BLaER1 treated with 17β-estradiol and CSF1 and Interleukin-3, amounts not matched to agents 10 nM and 100 nM (cell line): ENCODE measurements around the gene STK32A.

ENCODE experiments used
- H3K27ac ChIP-seq, 11 experiments: shearing (Covaris generic); formaldehyde crosslinking; 2 replicates each; pipeline ENCODE4 v1.8.1; 2022
- H3K27me3 ChIP-seq, 11 experiments: shearing (Covaris generic); formaldehyde crosslinking; 2 replicates each; pipeline ENCODE4 v1.8.1; 2022
- H3K36me3 ChIP-seq, 11 experiments: shearing (Covaris generic); formaldehyde crosslinking; 2 replicates each; pipeline ENCODE4 v1.8.1; 2022
- H3K4me1 ChIP-seq, 10 experiments: shearing (Covaris generic); formaldehyde crosslinking; 2 replicates each; pipeline ENCODE4 v1.8.1; 2022
- H3K4me2 ChIP-seq, 11 experiments: shearing (Covaris generic); formaldehyde crosslinking; 2 replicates each; pipeline ENCODE4 v1.8.1; 2022
- H3K4me3 ChIP-seq, 10 experiments: shearing (Covaris generic); formaldehyde crosslinking; 2 replicates each; pipeline ENCODE4 v1.8.1; 2022
- H3K9ac ChIP-seq, 11 experiments: shearing (Covaris generic); formaldehyde crosslinking; 2 replicates each; pipeline ENCODE4 v1.8.1; 2022
- H3K9me3 ChIP-seq, 11 experiments: shearing (Covaris generic); formaldehyde crosslinking; replicated peaks in 1 of 11; 2 replicates each; pipeline ENCODE4 v1.8.1; 2022
- H4K20me1 ChIP-seq, 11 experiments: shearing (Covaris generic); formaldehyde crosslinking; 2 replicates each; pipeline ENCODE4 v1.8.1; 2022
- Cebpa-rat ChIP-seq, 11 experiments: shearing (Covaris generic); IDR thresholded peaks; 2 replicates each; pipeline ENCODE4 v1.8.1; 2022

STK32A gene

GRCh38 chr5:147303976-147304375 lies 69.2 kb downstream of the STK32A start:
- no peak overlapping the region for H3K9ac ChIP-seq
- peaks cover 0 to 15% (median 0%) of the 10 kb centered on the region in 11 experiments; a peak in 3 of 22 replicates for H3K9me3 ChIP-seq
- H3K4me2 ChIP-seq = no peak overlapping the region
- H3K4me3 ChIP-seq = no peak overlapping the region
- no peaks in the 10 kb centered on the region for H3K36me3 ChIP-seq
- no peaks in the 10 kb centered on the region for H4K20me1 ChIP-seq
- H3K4me1 ChIP-seq = peaks cover 0 to 1% (median 0%) of the 10 kb centered on the region in 10 experiments; a peak in 2 of 20 replicates
- no peak overlapping the region for H3K27ac ChIP-seq
- no peaks in the 10 kb centered on the region for H3K27me3 ChIP-seq
- TF ChIP-seq Cebpa-rat (IDR thresholded peaks at IDR 0.05) = no peak

- Histone ChIP-seq H3K4me1 (peaks cover 0 to 12% (median 0%) of the 10 kb centered on the region in 10 experiments; a peak in 8 of 20 replicates), H3K36me3 (no peaks in the 10 kb centered on the region), H3K4me3 (no peak overlapping the region), H3K9me3 (peaks cover 0 to 15% (median 0%) of the 10 kb centered on the region in 11 experiments; a peak in 3 of 22 replicates), H4K20me1 (no peaks in the 10 kb centered on the region), H3K27ac (no peak overlapping the region), H3K27me3 (no peaks in the 10 kb centered on the region), H3K4me2 (no peak overlapping the region), H3K9ac (no peak overlapping the region)
- TF ChIP-seq Cebpa-rat (IDR thresholded peaks at IDR 0.05) = no peak
These were observed 70.3 kb downstream of the STK32A start for GRCh38 chr5:147305147-147305546.

GRCh38 chr5:147306351-147306750 lies 71.5 kb downstream of the STK32A start:
- Histone ChIP-seq H3K9me3 (peaks cover 0 to 15% (median 0%) of the 10 kb centered on the region in 11 experiments; a peak in 3 of 22 replicates), H3K4me2 (no peak overlapping the region), H3K36me3 (no peaks in the 10 kb centered on the region), H3K4me3 (no peak overlapping the region), H3K4me1 (peaks cover 0 to 17% (median 0%) of the 10 kb centered on the region in 10 experiments; a peak in 8 of 20 replicates), H3K9ac (no peak overlapping the region), H3K27ac (no peak overlapping the region), H3K27me3 (no peaks in the 10 kb centered on the region), H4K20me1 (no peaks in the 10 kb centered on the region)
- TF ChIP-seq Cebpa-rat (IDR thresholded peaks at IDR 0.05) = no peak

GRCh38 chr5:147307170-147307569 lies 72.3 kb downstream of the STK32A start:
- peaks cover 0 to 15% (median 0%) of the 10 kb centered on the region in 11 experiments; a peak in 3 of 22 replicates for H3K9me3 ChIP-seq
- no peak overlapping the region for H3K9ac ChIP-seq

GRCh38 chr5:147309621-147310020 lies 74.8 kb downstream of the STK32A start:
- TF ChIP-seq Cebpa-rat (IDR thresholded peaks at IDR 0.05) = no peak
- Histone ChIP-seq H3K36me3 (no peaks in the 10 kb centered on the region), H3K27ac (peak overlapping the region in 3 of 11 experiments; percentile 40 to 70 (median 62); a peak in 6 of 22 replicates), H3K9me3 (peaks cover 0 to 10% (median 0%) of the 10 kb centered on the region in 11 experiments; a peak in 3 of 22 replicates), H3K4me1 (peaks cover 0 to 17% (median 0%) of the 10 kb centered on the region in 10 experiments; a peak in 8 of 20 replicates), H3K4me3 (no peak overlapping the region), H4K20me1 (no peaks in the 10 kb centered on the region), H3K4me2 (peak overlapping the region in 3 of 11 experiments; percentile 24 to 65 (median 49); a peak in 4 of 22 replicates), H3K27me3 (no peaks in the 10 kb centered on the region), H3K9ac (no peak overlapping the region)

More at GRCh38 chr5:147307170-147307569, 72.3 kb downstream of the STK32A start:
- Histone ChIP-seq H4K20me1 (no peaks in the 10 kb centered on the region), H3K27ac (no peak overlapping the region), H3K4me3 (no peak overlapping the region), H3K36me3 (no peaks in the 10 kb centered on the region), H3K4me2 (no peak overlapping the region), H3K4me1 (peaks cover 0 to 17% (median 0%) of the 10 kb centered on the region in 10 experiments; a peak in 8 of 20 replicates), H3K27me3 (no peaks in the 10 kb centered on the region)
- no peak for TF ChIP-seq Cebpa-rat (IDR thresholded peaks at IDR 0.05)

GRCh38 chr5:147310059-147310704 lies 75.4 kb downstream of the STK32A start:
- Histone ChIP-seq H3K9ac (no peak overlapping the region; a peak in 1 of 22 replicates), H3K27ac (peak overlapping the region in 4 of 11 experiments; percentile 7 to 70 (median 51); a peak in 6 of 22 replicates)
- TF ChIP-seq Cebpa-rat (IDR thresholded peaks at IDR 0.05) = no peak

GRCh38 chr5:147317978-147318684 lies 83.3 kb downstream of the STK32A start:
- no peak overlapping the region for H3K4me3 ChIP-seq
- H3K36me3 ChIP-seq = no peaks in the 10 kb centered on the region
- H3K9me3 ChIP-seq = no peaks in the 10 kb centered on the region
- H3K4me1 ChIP-seq = no peaks in the 10 kb centered on the region
- H3K27me3 ChIP-seq = no peaks in the 10 kb centered on the region
- no peak overlapping the region for H3K4me2 ChIP-seq
- no peak for TF ChIP-seq Cebpa-rat (IDR thresholded peaks at IDR 0.05)
- no peaks in the 10 kb centered on the region for H4K20me1 ChIP-seq
- H3K9ac ChIP-seq = no peak overlapping the region
- H3K27ac ChIP-seq = no peak overlapping the region

More at GRCh38 chr5:147310059-147310704, 75.4 kb downstream of the STK32A start:
- peak overlapping the region in 4 of 11 experiments; percentile 4 to 65 (median 36); a peak in 6 of 22 replicates for H3K4me2 ChIP-seq
- H4K20me1 ChIP-seq = no peaks in the 10 kb centered on the region
- H3K4me1 ChIP-seq = peaks cover 0 to 17% (median 0%) of the 10 kb centered on the region in 10 experiments; a peak in 8 of 20 replicates
- no peaks in the 10 kb centered on the region for H3K27me3 ChIP-seq
- H3K36me3 ChIP-seq = no peaks in the 10 kb centered on the region
- peaks cover 0 to 4% (median 0%) of the 10 kb centered on the region in 11 experiments; a peak in 2 of 22 replicates for H3K9me3 ChIP-seq
- no peak overlapping the region for H3K4me3 ChIP-seq

GRCh38 chr5:147321569-147321968 lies 86.7 kb downstream of the STK32A start:
- no peaks in the 10 kb centered on the region for H3K36me3 ChIP-seq
- no peak overlapping the region for H3K27ac ChIP-seq
- no peaks in the 10 kb centered on the region for H4K20me1 ChIP-seq
- H3K9ac ChIP-seq = no peak overlapping the region
- H3K27me3 ChIP-seq = no peaks in the 10 kb centered on the region
- H3K4me1 ChIP-seq = no peaks in the 10 kb centered on the region
- H3K4me2 ChIP-seq = no peak overlapping the region
- no peak for TF ChIP-seq Cebpa-rat (IDR thresholded peaks at IDR 0.05)
- no peak overlapping the region for H3K4me3 ChIP-seq
- H3K9me3 ChIP-seq = no peaks in the 10 kb centered on the region

GRCh38 chr5:147327421-147327820 lies 92.6 kb downstream of the STK32A start:
- Histone ChIP-seq H4K20me1 (no peaks in the 10 kb centered on the region), H3K9ac (no peak overlapping the region)
- TF ChIP-seq Cebpa-rat (IDR thresholded peaks at IDR 0.05) = no peak

More at GRCh38 chr5:147327421-147327820, 92.6 kb downstream of the STK32A start:
- no peaks in the 10 kb centered on the region for H3K9me3 ChIP-seq
- H3K4me3 ChIP-seq = no peak overlapping the region
- no peak overlapping the region for H3K4me2 ChIP-seq
- no peak overlapping the region for H3K27ac ChIP-seq
- H3K4me1 ChIP-seq = no peaks in the 10 kb centered on the region
- H3K36me3 ChIP-seq = no peaks in the 10 kb centered on the region
- no peaks in the 10 kb centered on the region for H3K27me3 ChIP-seq
